ENCODE results near the gene RGS12.

Gene RGS12

GRCh38 chr4:3257556-3258482 is 35.0 kb upstream of the RGS12 start:
- peak in 1 of 2 experiments; percentile 10 for DNase-seq (ENCODE audit: low read depth in 1 of 2, low spot score in 1 of 2)
- no peak for TF ChIP-seq CTCF (IDR thresholded peaks at IDR 0.05; ENCODE audit: insufficient read depth, low read length)
- no peak for TF ChIP-seq GABPA (IDR thresholded peaks at IDR 0.05; ENCODE audit: low read depth)
- TF ChIP-seq REST (IDR thresholded peaks at IDR 0.05; ENCODE audit: insufficient replicate concordance, low read depth): no peak
- no peak for TF ChIP-seq POLR2AphosphoS5 (IDR thresholded peaks at IDR 0.05; ENCODE audit: low read depth)
- no peak for TF ChIP-seq SPI1 (IDR thresholded peaks at IDR 0.05; ENCODE audit: borderline replicate concordance, low read depth)
- H3K27me3 ChIP-seq (ENCODE audit: insufficient read depth, poor library complexity, severe bottlenecking): no peaks in the 10 kb centered on the region
- no peak overlapping the region for H3K4me3 ChIP-seq (replicated peaks; ENCODE audit: insufficient read depth, low read length)
- H3K27ac ChIP-seq (replicated peaks): no peak overlapping the region

- H3K27me3 ChIP-seq (ENCODE audit: insufficient read depth, poor library complexity, severe bottlenecking): peaks cover 3% of the 10 kb centered on the region
- no peak for DNase-seq (ENCODE audit: low read depth in 1 of 2, low spot score in 1 of 2)
These were observed 31.2 kb upstream of the RGS12 start for GRCh38 chr4:3261411-3262207.

More at GRCh38 chr4:3261411-3262207, 31.2 kb upstream of the RGS12 start:
- TF ChIP-seq POLR2AphosphoS5 (IDR thresholded peaks at IDR 0.05; ENCODE audit: low read depth): no peak
- TF ChIP-seq CTCF (IDR thresholded peaks at IDR 0.05; ENCODE audit: insufficient read depth, low read length): no peak
- TF ChIP-seq SPI1 (IDR thresholded peaks at IDR 0.05; ENCODE audit: borderline replicate concordance, low read depth): no peak
- no peak for TF ChIP-seq GABPA (IDR thresholded peaks at IDR 0.05; ENCODE audit: low read depth)
- no peak for TF ChIP-seq REST (IDR thresholded peaks at IDR 0.05; ENCODE audit: insufficient replicate concordance, low read depth)
- no peak overlapping the region for H3K27ac ChIP-seq (replicated peaks)
- H3K4me3 ChIP-seq (replicated peaks; ENCODE audit: insufficient read depth, low read length): no peak overlapping the region
